ENCODE results near the gene TERT. TPM values are rescaled to one million over a fixed set of nuclear protein-coding genes. Genes with fewer than 3 reads are reported as not detected.
A peak's percentile ranks its signal among the peaks of the same experiment; 100 is the strongest.

Gene TERT
- polyA plus RNA-seq, 3 donors, result 0.17 to 0.43 (median 0.28) TPM

GRCh38 chr5:1209896-1210776, 84.7 kb downstream of the TERT start:
- DNase-seq (ENCODE audit: low read depth in 3 of 3, low spot score in 2 of 3), result no peak

GRCh38 chr5:1209489-1209852, 85.4 kb downstream of the TERT start:
- DNase-seq (ENCODE audit: low read depth in 3 of 3, low spot score in 2 of 3), result no peak

GRCh38 chr5:1208743-1209488, 86.0 kb downstream of the TERT start:
- peak in 2 of 3 donors; percentile 33 to 73 for DNase-seq (ENCODE audit: low read depth in 3 of 3, low spot score in 2 of 3)

- DNase-seq (ENCODE audit: low read depth in 3 of 3, low spot score in 2 of 3), result no peak
These were observed 86.6 kb downstream of the TERT start for GRCh38 chr5:1208221-1208742.

GRCh38 chr5:1207555-1207954, 87.3 kb downstream of the TERT start:
- DNase-seq (ENCODE audit: low read depth in 3 of 3, low spot score in 2 of 3), result no peak

- DNase-seq (ENCODE audit: low read depth in 3 of 3, low spot score in 2 of 3), result no peak
These were observed 88.1 kb downstream of the TERT start for GRCh38 chr5:1206521-1207412.

- no peak for DNase-seq (ENCODE audit: low read depth in 3 of 3, low spot score in 2 of 3)
These were observed 89.3 kb downstream of the TERT start for GRCh38 chr5:1205255-1206180.

GRCh38 chr5:1204693-1205242, 90.1 kb downstream of the TERT start:
- peak in 2 of 3 donors; percentile 43 to 80 for DNase-seq (ENCODE audit: low read depth in 3 of 3, low spot score in 2 of 3)

DNA sequence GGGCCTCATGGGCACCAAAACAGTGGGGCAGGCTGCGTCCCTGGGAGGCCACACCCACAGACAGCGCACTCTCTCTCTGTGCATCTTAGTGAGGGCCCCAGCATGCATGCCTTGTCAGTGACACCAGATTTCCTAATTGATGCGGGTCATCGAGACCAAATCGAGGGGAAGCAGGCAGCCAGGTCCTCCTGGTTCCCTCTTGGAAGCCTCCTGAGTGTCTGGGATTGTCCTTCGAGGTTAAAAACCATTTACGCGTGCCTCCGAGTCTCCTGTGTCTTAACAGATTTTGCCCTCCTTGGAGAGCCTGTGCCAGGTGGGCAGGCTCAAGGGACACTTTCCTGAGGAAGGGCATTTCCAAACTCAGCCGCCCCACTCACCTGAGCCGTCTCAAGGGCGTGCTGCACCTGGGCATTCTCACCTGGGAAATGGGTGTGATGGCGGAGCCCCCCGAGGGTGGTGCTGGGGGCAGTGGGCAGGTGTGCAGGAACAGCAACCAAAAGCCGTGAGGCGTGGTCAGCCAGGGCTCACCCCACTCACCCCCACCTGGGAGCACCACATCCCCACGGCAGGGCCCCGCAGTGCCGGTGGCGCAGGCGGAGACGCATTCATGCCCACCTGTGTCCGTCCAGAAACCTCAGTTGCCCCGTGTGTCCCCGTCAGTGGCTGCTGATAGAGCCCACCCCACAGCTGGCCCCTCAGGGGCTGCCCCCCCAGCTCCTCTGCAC, 90.7 kb downstream of the TERT start:
- no peak for DNase-seq (ENCODE audit: low read depth in 3 of 3, low spot score in 2 of 3)

DNA sequence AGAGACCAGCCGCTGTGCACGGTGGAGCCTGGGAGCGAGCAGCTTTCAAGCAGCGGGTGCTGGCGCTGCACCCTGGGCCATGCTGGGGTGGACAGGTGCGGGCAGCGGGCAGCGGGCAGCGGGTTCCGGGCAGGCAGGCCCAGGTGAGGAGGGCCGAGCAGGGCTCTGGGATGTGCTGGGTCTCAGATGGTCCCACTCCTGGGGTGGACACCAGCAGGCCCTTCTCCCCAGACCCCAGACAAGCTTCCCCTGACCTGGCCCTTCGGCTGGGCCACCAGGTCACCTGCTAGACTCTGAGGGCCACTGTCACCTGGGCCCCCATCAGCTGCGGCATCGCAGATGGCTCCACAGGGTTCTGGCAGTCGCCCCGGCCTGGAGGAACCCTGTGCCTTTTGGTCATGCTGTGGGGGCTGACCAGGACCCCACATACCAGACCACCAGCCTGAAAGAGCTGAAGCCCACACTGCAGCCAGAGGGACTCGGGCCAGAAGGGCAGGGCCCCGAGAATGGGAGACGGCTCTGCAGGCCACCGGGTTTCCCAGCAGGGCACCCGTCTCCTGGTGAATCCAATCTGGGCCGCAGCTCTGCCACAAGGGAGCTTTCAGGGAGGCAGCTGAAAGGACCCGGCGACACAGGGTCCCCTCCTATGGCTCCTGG, 91.4 kb downstream of the TERT start:
- no peak for DNase-seq (ENCODE audit: low read depth in 3 of 3, low spot score in 2 of 3)

Other genes with a start within 250 kb of the TERT start
- 10 to 100 TPM; 27.8 to 32.7 (median 31.7) TPM for gene SLC12A7, start 183.0 kb downstream of the TERT start, polyA plus RNA-seq (ENCODE audit: insufficient read length in 3 of 3)
- 10 to 100 TPM; 38.8 to 77.6 (median 55.8) TPM for gene SLC6A19, start 93.5 kb downstream of the TERT start, polyA plus RNA-seq (ENCODE audit: insufficient read length in 3 of 3)
- 1 to 10 TPM in 2 of 3 donors, under 1 TPM in 1; 0.31 to 4.7 (median 1.5) TPM for gene SLC6A18, start 69.7 kb downstream of the TERT start, polyA plus RNA-seq (ENCODE audit: insufficient read length in 3 of 3)
- gene CLPTM1L, start 50.0 kb upstream of the TERT start, polyA plus RNA-seq (ENCODE audit: insufficient read length in 3 of 3), result 100 to 1,000 TPM; 124 to 141 (median 135) TPM
- gene SLC6A3, start 150.4 kb upstream of the TERT start, polyA plus RNA-seq (ENCODE audit: insufficient read length in 3 of 3), result under 1 TPM; 0.41 to 0.72 (median 0.47) TPM
- 10 to 100 TPM; 37.5 to 48.9 (median 43.4) TPM for gene LPCAT1, start 228.9 kb upstream of the TERT start, polyA plus RNA-seq (ENCODE audit: insufficient read length in 3 of 3)